GM20431 (cell line): ENCODE results near the gene RACK1.

Experiments
- in situ Hi-C: fragments of 300-500 bp; cut with MseI, MboI; formaldehyde crosslinking; loops from one replicate; pipeline ENCODE4 v1.15.0; 2020; ENCODE audit warnings: low sequenced_read_pairs; ENCODE audit not compliant: unreplicated experiment

The RACK1 gene

DNA sequence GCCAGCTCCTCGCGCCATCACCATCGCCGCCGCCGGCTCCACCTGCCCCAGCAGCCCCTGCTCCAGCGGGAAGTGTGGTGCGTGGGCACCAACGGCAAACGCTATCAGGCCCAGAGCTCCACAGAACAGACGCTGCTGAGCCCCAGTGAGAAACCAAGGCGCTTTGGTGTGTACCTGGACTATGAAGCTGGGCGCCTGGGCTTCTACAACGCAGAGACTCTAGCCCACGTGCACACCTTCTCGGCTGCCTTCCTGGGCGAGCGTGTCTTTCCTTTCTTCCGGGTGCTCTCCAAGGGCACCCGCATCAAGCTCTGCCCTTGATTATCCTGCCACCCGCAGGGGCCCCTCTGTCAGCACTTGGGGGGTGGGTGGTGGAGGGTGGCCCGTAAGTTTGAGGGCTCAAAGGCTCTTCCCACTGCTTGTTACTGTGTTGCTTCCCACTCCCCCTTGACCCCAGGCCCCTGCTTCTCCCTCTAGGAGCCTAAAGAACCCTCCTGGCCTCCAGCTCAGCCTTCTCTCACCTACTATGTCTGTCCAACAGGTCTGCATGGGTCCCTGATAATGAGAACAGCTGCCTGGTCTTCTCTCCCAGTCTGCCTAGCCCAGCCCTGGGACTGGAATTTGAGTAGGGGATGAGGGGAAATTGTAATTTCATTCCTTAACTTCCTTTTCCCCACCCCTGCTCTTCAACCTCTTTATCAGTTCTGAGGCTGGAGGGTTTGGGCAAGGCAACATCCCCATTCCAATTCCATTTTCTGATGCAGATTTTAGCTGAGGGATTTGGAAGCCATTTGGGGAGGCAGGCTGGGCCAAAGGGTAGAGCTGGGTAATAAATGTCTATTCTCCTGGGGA is 9.0 kb downstream of the RACK1 start:
- in situ Hi-C loops, result no loop called here

DNA sequence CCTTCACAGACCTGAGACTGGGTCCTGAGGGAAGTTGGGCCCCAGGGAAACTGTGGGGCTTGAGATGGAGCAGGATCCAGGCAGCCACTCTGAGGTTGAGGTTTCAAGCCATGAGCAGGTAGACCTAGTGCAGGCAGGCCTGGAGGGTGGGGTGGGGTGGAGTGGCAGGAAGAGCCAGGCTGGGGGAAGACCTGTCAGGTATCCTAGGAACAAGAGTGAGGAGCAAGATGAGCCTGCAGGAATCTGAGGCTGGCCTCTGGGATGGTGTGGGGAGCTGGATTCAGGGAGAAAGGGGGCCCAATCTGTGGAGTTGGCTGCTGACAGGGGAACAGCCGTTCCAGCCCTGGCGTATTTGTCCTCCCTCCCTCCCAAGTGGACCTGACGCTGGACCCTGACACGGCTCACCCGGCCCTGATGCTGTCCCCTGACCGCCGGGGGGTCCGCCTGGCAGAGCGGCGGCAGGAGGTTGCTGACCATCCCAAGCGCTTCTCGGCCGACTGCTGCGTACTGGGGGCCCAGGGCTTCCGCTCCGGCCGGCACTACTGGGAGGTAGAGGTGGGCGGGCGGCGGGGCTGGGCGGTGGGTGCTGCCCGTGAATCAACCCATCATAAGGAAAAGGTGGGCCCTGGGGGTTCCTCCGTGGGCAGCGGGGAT is 9.8 kb downstream of the RACK1 start:
- in situ Hi-C loops, result no loop called here

GRCh38 chr5:181233088-181233800 is 10.5 kb downstream of the RACK1 start:
- in situ Hi-C loops, result no loop called here

- in situ Hi-C loops, result no loop called here
Observed at GRCh38 chr5:181232593-181232992, 11.1 kb downstream of the RACK1 start.

GRCh38 chr5:181231432-181231831 is 12.3 kb downstream of the RACK1 start:
- in situ Hi-C loops, result no loop called here

DNA sequence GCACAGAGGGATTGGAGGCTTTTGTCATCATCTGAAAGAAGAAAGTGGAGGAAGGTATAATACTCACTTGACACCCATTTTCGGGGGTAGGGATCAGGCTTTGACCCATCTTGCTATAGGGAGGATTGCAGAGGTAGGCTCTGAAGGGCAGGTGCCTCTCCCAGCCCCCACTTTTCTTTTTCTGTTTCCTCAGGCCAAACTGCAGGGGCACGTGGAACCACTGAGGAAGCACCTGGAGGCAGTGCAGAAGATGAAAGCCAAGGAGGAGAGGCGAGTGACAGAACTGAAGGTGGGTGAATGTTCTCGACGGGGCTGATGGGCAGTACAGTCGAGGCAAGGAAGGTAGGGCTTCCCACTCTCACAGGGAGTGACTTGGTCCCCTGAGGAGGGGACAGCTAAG is 13.2 kb downstream of the RACK1 start:
- in situ Hi-C loops, result no loop called here

DNA sequence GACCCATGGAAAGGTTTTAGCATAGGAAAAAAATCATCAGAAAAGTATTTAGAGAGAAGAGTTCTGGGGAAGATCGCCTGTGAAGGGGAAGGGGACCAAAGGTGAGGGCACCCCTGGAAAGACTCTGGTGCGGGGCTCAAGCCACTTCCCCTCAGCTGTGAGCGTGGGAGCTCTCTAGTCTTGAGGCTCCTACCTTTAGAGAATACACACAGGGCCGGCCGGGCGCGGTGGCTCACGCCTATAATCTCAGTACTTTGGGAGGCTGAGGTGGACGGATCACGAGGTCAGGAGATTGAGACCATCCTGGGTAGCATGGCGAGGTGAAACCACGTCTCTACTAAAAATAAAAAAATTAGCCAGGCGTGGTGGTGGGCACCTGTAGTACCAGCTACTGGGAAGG is 13.7 kb downstream of the RACK1 start:
- in situ Hi-C loops, result no loop called here

DNA sequence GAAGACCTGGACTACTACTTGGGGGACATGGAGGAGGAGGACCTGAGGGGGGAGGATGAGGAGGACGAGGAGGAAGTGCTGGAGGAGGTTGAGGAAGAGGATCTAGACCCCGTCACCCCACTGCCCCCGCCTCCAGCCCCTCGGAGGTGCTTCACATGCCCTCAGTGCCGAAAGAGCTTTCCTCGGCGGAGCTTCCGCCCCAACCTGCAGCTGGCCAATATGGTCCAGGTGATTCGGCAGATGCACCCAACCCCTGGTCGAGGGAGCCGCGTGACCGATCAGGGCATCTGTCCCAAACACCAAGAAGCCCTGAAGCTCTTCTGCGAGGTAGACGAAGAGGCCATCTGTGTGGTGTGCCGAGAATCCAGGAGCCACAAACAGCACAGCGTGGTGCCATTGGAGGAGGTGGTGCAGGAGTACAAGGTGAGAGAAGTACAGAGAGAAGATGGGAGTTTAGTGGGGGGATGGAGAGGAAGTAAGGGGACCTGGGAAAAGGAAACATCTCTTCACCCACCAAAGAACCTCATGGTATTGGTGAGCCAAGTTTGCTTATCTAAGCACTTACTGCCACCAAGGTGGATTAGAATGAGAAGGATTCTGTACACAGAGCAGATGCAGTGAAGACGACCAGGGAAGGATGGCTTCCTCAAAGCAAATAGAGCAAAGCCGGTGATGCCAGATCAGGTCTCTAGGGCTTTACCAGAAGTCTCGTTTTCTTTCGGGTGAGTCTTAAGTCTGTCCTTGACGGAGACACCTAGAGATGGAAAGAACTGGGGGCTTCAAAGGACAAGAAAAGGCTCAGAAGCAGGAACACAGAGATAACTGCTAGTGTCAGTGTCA is 19.1 kb downstream of the RACK1 start:
- in situ Hi-C loops, result no loop called here

DNA sequence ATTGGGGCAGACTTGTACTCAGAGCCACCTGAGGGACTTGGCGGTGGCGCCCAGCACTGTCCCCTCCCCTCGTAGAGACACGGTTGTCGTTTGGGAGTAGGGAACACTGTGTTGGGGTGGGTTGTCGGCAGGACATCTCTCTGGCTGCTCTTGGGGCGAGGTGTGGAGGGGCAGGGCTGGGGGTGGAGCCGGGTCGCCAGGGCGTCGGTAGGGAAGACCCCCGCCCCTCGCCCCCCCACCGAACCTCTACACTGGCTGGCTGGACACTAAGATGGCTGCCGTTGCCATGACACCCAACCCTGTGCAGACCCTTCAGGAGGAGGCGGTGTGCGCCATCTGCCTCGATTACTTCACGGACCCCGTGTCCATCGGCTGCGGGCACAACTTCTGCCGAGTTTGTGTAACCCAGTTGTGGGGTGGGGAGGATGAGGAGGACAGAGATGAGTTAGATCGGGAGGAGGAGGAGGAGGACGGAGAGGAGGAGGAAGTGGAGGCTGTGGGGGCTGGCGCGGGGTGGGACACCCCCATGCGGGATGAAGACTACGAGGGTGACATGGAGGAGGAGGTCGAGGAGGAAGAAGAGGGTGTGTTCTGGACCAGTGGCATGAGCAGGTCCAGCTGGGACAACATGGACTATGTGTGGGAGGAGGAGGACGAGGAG is 19.8 kb downstream of the RACK1 start:
- in situ Hi-C loops, result no loop called here

DNA sequence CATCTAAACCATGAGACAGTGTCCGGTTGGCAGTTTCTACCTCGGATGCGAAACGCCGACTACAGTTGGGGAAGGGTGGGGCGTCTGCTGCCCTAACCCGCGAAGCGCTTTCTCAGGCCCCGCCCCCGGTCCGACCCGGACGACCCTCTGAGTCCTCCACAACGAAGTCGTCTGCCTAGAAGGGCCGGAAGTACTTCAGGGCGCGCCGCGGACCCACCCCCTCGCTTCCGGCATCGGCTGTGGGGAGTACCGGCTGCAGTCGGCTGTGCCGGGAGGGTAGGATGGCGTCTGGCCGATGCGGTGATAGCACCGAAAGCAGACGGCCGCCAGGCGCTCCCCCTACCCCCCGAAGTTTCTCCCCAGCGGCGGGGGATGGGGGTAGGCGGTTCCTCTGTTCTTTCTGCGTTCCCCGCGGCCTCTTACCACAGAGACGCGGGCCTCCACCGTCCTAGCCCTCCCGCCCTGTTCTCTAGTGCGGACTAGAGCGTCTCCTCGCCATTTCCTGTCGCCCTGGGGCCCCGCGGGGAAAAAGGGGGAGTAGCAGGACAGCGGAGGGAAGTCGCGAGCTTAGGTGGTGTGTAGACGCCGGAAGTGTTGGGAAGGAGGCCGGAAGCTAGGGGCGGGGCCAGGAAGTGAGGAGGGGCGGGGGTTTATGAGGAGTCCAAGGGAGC is 20.5 kb downstream of the RACK1 start, which contains the start of gene TRIM41:
TRIM41 (plus strand) TSS at position 224 of the 671 bp plus-strand sequence. CDS start 719 bp downstream, outside the sequence.
- in situ Hi-C loops, result no loop called here

- in situ Hi-C loops, result no loop called here
Observed at GRCh38 chr5:181222630-181223057, 21.1 kb downstream of the RACK1 start.

GRCh38 chr5:181221792-181222629 is 21.7 kb downstream of the RACK1 start:
- in situ Hi-C loops, result no loop called here

GRCh38 chr5:181221105-181221791 is 22.5 kb downstream of the RACK1 start:
- in situ Hi-C loops, result no loop called here

DNA sequence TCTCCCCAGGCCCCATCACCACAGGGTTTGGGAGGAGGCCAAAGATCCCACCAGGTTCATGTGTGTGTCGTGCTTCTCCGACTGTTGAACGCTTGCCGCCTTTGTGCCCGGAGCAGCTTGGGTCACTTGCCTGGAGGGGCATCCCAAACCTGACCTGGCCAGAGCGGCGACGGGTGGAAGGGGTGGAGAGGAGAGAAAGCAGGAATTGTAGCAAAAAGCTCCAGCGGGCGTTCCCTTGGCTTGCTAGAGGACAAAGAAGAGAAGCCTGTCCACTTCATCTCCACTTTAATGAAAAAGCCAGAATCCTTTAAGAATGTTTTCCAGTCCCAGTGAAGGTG is 23.6 kb downstream of the RACK1 start:
- in situ Hi-C loops, result no loop called here

- in situ Hi-C loops, result no loop called here
Observed at GRCh38 chr5:181219262-181220177, 24.2 kb downstream of the RACK1 start.

DNA sequence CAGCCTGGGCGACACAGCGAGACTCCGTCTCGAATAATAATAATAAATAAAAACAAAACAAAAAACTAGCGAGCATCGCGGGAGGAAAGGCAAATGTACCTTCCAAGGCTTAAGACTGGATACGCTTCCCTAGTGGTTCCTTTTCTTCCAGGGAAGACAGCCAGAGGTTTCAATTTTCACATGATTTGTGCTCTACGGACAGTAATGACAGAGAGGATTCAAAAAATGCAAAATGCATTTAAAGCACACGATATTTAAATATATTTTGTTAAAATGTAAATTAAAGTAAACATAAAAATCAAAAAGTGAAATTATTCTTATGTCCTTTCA is 24.9 kb downstream of the RACK1 start:
- in situ Hi-C loops, result no loop called here

DNA sequence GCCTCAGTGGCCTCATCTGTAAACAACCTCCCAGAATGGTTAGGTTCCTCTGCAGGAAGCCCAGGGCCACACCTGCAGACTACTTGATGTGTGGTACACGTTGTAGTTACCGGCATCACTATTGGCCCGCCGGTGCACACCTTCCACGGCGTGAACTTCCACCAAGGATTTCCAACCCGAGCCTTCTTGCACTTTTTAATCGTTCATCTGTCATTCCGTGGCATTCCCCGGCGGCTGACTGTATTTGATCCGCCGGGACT is 26.0 kb downstream of the RACK1 start:
- in situ Hi-C loops, result no loop called here
